HG03066 (cell line): Measurements from ENCODE around the gene FGF18.
"Not testable (repeated sequence)": the region's sequence is repeated elsewhere in the genome, so short reads cannot be mapped to it uniquely, and the experiment has no call there.

Experiments
- ATAC-seq: cut with Tn5 transposase; IDR thresholded peaks from one replicate; pipeline ENCODE4 v1.9.1; 2021; ENCODE audit warnings: low read depth; ENCODE audit not compliant: unreplicated experiment

The FGF18 gene

GRCh38 chr5:171488876-171489275, 69.4 kb downstream of the FGF18 start:
- no peak for ATAC-seq

GRCh38 chr5:171492781-171493180, 73.3 kb downstream of the FGF18 start:
- no peak for ATAC-seq

- no peak for ATAC-seq
Measured at GRCh38 chr5:171493646-171494393, 74.4 kb downstream of the FGF18 start.

- no peak for ATAC-seq
Measured at GRCh38 chr5:171494452-171495121, 75.1 kb downstream of the FGF18 start.

GRCh38 chr5:171495122-171495700, 75.8 kb downstream of the FGF18 start:
- ATAC-seq, result no peak

GRCh38 chr5:171496456-171496855, 77.0 kb downstream of the FGF18 start:
- ATAC-seq, result no peak

- ATAC-seq, result not testable (repeated sequence)
Measured at GRCh38 chr5:171497494-171497893, 78.0 kb downstream of the FGF18 start.

- no peak for ATAC-seq
Measured at GRCh38 chr5:171498166-171498565, 78.7 kb downstream of the FGF18 start.

GRCh38 chr5:171499611-171500010, 80.2 kb downstream of the FGF18 start:
- no peak for ATAC-seq

GRCh38 chr5:171505473-171506043, 86.1 kb downstream of the FGF18 start:
- ATAC-seq, result no peak

- no peak for ATAC-seq
Measured at GRCh38 chr5:171506951-171507350, 87.5 kb downstream of the FGF18 start.
